HG03045 (cell line): ENCODE measurements around the gene ZNF76.

Source experiments
- ATAC-seq: cut with Tn5 transposase; IDR thresholded peaks from one replicate; pipeline ENCODE4 v1.9.1; 2021; ENCODE audit warnings: mild to moderate bottlenecking, moderate library complexity; ENCODE audit not compliant: unreplicated experiment

ZNF76 gene

DNA sequence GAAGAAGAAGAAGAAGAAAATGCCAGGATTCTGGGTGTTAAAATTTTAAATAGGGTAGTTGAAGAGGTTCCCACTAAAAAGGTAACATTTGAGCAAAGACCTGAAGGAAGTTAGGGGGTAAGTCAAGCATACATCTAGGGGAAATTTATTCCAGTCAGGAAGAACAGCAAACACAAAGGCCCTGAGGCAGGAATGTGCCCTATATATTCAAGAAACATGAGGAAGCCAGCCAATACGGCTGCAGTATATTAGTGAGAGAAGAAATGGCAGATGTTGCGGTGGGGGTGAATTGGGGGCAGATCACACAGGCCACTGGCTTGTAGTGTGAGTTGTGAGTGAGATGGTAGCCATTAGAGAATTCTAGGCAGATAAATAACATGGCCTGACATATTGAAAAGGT, 6.0 kb downstream of the ZNF76 start:
- no peak for ATAC-seq

DNA sequence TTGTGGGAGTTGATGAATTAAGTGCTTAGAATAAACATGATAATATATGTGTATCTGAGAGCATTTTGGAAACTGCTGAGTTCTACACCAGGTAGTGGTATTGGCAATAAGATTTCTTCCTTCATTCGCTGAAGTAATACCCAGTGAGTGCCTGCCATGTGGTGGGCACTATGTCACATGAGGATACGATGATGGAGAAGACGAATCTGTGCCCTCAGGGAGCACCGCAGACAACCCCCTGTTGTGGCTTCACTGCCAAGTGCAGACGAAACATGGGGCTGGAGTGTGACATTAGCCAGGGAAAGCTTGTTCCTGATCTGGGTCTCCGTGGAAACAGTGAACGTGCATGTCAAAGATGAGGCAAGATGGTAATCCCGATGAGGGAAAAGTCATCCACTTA, 7.9 kb downstream of the ZNF76 start:
- no peak for ATAC-seq

DNA sequence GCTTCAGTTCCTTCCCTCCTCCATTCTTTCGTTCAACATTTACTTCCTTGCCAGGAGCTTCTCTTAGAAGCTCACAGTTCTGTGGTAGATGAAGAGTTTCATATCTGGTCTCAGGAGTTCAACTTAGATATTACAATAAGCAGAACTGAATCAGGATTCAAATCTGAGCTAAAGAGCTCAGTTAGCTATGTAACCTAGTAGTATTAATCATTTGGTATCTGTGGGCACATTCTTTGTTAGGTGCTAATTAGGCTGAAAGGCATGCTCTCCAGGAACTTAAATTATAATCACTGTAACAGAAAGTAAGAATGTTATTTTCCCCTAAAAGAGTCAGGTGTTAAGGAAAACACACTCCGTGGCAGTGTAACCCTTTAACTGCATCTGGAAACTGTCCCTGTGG, 8.4 kb downstream of the ZNF76 start:
- ATAC-seq, result no peak

DNA sequence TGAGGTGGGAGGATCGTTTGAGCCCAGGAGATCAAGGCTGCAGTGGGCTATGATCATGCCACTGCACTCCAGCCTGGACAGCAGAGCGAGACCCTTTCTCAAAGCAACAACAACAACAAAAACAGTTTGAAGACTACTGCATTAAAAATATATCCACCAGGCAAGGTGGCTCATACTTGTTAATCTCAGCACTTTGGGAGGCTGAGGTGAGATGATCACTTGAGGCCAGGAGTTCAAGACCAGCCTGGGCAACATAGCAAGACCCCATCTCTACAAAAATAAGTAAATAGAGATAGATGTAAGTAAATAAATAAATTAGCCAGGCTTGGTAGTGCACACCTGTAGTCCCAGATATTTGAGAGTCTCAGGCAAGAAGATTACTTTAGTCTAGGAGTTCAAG, 12.5 kb downstream of the ZNF76 start:
- ATAC-seq, result no peak

DNA sequence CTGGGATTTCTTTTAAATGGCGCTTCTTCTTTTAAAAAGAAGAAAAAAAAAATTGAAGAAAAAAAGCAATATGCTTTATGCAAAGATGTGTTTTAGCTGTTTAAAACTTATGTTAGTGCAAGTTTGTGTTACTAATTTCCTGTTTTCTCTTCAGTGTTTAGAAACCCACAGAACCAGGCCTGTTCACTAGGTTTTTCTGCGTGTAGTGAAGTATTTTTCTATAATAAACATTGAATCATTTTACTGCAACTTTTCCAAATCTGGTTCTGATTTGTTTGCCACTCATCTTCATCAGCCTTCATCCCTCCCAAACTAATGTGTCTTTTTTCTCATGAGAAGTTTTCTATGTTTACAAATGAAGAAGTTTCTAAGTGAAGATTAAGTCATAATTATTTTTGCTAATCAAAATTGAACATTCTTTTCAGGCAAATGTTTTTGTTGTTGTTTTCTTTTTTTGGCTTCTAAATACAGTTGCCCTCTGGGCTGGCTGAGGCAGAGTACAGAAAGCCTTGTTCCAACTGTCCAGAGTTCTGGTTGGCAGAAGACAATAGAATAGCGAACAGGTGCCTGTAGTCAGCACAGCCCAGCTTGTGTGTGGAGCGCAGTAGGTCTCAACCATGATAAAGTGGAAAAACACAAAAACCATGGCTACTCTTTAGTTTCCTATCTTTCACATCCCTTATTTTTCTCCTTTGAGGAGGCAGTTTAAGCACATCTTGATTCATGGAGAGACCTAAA, 14.5 kb downstream of the ZNF76 start:
- no peak for ATAC-seq

DNA sequence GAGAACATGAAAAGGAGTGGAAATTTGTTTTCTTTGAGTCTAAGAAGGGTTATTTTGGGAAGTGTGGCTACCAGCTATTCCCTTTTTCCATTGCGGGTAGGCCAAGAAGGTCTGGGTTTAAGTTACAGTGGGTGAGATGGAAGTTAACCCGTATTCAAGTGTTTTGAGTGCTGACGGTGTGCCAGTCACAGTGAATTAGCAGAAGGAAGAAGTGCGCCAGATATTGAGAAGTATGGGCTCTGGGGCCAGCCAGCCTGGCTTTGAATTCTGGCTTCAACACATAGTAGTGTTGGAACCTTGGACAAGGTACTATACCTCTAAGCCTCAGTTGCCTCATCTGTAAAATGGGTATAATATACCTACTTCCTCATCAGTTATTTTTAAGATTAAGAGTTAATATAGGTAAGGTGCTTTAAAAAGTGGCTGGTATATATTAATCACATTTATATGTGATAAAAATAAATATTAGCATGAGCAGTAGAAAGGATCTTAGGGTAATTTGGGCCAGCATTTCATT, 16.3 kb downstream of the ZNF76 start:
- ATAC-seq, result no peak

DNA sequence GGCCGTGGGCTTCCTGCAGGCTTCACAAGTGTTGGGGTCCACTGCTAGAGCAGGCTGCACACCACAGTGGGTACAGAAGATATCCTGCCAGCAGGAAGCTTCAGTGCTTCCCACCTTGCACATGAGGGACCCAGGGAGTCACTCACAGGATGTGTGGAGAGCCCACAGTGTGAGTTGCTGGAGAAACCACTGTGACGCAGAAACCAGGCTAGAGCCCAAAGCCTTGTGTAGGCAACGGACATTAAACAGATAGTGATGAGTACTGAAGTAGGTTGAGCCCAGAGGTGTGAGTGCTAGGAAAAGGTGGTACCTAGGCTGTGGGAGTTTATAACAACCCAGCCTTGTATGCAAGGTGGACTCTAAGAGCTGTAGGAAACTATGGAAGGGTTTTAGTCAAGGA, 19.2 kb downstream of the ZNF76 start:
- no peak for ATAC-seq

DNA sequence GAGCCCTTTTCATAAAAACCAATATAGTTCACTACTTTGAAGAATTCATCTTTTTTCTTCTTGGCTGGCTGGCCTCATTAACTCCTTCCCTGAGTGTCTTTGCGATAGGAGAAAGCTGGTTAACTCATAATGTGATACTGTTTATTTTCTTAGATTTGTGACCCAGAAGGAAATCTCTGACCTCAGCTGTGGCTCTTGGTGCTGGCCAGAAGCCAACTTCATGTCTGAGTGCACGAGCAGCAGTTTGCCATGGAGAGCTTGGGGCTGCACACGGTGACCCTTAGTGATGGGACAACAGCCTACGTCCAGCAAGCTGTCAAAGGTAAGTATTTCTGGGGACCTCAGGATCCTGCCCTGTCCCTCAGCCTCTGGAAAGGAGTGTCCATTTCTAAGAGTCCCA, 21.4 kb downstream of the ZNF76 start:
- no peak for ATAC-seq

DNA sequence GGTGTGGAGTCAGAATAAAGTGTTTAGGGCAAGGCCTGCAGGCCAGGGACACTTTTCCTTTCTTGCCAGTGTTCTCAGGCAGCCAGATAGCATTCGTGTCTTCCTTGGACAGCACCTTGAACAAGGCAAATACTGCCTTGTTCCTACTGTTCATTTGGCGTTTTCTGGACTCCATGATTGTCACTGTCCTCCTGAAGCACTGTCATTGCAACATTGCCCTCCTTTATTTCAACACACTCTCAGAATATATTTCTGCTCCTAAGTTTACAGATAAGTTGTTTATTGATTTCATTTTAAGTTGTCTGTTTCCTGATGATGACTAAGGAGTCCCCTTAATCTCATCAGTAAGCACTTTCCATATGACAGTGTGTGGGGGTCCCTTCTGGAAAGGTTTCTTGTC, 22.9 kb downstream of the ZNF76 start:
- ATAC-seq, result no peak

DNA sequence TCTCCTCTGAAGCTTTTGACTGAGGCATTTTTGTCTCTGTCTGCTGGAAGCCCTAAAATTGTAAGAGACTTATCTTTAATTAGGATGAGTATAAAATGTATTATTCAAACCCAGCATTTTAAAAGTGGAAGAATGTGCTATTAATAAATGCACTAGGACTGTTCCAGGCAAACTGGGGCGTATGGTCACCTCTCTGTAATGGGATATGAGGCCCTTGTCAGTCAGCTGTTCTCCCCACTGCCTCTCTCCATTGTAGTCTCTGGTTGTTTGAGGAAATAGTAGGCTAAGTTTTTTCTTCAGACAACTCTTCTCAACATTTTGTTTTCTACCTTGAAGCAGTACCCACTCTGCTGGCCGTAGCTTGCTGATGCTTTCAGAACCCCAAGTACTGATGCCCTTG, 23.8 kb downstream of the ZNF76 start:
- ATAC-seq, result no peak

DNA sequence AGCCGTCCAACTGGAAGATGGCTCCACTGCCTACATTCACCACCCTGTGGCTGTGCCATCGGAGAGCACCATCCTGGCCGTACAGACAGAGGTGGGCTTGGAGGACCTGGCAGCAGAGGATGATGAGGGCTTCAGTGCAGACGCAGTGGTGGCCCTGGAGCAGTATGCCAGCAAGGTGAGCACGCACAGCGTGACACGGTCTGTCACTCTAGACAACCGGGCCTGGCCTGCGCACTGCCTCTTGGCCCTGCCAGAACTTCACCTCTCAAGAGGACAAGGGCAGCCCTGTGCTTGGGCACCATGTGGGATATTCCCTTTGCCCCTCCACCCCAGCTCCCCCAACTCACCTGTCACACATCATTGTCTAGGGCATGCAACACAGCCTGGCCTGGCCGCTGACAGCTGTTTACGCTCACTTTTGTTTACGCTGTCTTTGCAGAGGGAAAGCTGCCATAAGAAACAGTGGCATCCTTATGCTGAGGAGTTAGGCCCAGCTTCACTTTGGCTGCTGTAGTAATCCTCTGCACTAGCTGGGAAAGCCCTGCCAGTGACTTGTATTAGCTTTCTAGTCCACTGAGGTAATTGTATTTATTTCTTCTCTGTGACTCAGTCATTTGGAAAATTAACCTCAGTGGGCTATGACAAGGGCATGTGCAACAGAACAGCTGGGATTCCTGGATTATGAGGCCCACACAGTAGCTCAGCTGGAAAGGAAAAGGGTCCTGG, 28.3 kb downstream of the ZNF76 start:
- no peak for ATAC-seq

DNA sequence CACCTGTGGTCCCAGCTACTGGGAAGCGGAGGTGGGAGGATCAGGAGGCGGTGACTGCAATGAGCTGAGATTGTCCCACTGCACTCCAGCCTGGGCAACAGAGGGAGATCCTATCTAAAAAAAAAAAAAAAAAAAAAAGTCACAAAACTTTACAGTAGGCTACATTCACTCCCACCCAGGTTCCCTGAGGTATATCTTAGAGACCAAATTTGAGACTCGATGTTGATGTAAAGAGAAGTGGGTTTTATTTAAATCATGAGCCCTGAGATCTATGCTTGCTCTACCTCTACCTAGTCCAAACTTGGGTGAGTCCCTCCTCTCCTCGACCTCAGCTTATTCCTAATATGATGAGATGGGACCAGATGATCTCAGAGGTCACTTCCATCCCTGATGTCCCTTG, 29.3 kb downstream of the ZNF76 start:
- ATAC-seq, result no peak

DNA sequence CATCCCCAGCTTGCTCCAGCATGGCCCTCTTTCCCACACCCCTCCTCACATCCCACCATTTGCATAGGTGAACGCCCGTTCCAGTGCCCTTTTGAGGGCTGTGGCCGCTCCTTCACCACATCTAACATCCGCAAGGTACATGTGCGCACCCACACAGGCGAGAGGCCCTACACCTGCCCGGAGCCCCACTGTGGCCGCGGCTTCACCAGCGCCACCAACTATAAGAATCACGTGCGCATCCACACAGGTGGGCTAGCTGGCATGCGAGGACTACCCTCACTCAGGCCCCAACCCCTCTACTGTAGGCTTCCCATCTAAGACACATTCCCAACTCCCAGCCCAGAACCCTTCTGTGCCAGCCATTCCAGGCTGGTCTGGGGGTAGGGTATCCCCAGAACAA, 32.0 kb downstream of the ZNF76 start:
- ATAC-seq, result no peak

DNA sequence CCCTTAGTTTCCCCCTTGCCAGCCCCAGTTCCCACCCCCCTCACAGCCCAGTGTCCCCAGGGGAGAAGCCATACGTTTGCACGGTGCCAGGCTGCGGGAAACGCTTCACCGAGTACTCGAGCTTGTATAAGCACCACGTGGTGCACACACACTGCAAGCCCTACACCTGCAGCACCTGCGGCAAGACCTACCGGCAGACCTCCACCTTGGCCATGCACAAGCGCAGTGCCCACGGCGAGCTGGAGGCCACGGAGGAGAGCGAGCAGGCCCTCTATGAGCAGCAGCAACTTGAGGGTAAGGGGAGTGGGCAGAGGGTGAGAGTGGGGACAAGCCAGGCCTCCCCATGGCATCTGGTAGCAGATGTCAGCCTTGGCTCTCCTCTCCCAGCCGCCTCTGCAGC, 33.0 kb downstream of the ZNF76 start:
- ATAC-seq, result no peak

DNA sequence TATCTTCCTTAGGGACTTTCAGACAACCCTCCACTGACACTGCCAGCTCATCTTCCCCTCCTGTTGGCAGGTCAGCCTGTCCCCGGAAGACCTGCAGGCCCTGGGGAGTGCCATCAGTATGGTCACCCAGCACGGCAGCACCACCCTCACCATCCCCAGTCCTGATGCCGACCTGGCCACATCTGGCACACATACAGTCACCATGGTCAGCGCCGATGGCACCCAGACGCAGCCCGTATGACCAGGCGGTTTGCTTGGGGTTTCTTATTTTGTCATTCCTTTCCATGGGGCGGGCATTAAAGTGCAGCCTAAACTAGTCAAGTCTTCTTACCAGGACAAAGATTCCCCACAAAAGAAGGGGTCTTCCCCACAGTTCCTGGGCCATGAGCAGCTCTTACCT, 34.1 kb downstream of the ZNF76 start:
- no peak for ATAC-seq

DNA sequence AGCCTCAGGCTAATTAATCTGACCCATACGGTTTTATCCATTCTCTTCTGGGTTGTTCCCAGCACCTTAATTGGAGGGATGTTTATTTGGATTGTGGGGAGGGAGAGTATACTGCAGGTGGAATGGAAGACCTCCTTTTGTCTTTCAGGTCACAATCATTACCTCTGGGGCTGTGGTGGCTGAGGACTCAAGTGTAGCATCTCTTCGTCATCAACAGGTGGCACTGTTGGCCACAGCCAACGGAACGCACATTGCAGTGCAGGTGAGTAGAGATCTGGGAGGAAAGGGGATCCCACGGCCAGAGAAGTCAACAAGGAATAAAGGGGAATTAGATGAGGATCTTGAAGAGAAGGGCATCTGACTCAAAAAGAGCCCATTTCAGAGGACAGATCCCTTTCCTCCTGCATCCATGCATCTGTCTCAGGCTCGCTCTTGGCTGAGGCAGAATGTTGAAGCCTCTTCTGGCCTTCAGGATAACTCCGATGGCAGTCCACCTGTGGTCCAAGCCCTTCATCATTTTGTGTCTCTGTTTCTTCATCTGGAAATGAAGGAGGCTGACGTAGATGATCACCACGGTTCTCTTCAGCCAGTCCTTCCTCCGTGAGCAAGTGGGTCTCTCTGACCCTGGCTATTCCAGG, 34.9 kb downstream of the ZNF76 start:
- ATAC-seq, result no peak

DNA sequence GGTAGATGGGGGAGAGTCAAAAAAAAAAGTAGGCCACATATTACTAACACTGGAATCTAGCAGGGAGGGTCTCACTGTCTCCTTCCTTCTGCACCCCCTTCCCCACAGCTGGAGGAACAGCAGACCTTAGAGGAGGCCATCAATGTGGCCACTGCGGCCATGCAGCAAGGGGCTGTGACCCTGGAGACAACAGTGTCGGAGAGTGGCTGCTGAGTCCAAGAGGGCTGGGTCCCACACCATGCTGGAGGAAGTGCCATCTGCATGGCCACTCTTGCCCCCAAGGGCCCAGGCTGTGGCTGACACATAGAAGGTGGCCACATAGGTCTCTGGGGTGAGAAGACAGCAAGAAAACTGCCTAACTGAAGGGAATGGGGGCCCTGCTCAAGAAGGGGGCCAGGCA, 35.5 kb downstream of the ZNF76 start:
- ATAC-seq, result no peak

DNA sequence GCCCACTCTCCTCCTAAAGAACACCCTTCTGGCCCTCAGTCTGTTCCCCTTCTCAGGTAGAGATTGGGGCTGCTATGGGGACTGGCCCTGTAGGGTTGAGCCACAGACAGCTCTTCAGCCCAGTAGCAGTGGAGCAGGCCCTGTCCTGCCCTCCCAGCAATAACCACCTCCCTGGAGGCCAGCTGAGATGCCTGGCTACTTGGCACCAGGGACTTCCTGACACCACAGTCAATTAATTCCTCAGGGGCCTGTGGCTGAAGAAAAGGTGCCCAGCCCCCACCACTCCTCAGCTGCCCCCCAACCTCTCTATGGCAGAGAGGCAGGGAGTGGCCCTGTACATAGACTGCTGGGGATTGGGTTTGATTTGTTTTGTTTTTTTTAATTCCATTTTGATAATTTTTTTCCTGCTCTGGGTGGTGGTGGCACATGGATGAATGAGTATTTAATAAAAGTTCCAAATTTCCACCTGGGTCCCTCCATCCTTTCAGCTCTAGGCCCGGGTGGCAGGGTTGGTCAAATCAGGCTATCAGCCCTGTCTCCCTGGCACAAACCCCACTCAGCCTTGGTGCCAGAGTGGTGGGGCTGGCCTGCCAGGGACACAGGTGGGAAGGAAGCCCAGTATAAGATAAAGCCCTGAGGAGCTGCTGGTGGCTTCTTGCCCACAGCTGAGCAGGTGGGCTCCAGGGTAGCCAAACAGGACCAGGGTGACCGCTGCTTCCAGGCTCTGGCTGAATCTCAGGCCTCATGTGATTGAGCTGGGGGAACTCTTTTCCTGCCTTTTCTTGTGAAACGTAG, 36.2 kb downstream of the ZNF76 start:
- ATAC-seq, result no peak

DNA sequence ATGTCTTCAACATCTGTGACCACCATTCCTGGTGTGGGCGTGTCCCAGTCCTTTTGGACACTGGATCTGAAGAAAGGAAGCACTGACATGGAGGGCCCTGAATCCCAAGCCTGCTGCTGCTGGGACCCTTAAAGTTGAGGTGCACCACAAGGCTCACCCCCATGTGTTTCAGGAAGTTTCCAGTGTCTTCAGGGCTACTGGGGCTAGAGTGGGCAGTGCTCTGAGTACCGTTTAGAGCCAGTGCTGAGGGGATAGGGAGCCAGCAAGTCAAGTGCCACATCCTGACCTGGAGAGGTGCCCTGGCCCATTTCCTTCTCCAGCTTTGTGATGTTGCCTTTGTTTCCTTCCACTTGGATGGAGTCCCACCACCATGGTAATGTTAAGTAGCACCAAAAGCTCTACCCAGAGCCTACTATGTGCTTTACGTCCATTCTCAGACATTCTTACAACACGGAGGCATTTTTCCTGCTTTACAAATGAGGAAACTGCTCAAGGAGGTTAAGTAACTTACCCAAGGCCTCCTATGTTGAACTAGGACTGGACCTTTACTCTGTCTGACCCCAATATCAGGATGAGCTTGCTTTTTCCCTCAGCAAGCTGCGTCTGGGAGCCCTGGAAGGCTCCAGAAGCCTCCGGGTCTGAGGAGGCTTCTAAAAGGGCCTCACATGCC, 37.5 kb downstream of the ZNF76 start:
- ATAC-seq, result no peak

DNA sequence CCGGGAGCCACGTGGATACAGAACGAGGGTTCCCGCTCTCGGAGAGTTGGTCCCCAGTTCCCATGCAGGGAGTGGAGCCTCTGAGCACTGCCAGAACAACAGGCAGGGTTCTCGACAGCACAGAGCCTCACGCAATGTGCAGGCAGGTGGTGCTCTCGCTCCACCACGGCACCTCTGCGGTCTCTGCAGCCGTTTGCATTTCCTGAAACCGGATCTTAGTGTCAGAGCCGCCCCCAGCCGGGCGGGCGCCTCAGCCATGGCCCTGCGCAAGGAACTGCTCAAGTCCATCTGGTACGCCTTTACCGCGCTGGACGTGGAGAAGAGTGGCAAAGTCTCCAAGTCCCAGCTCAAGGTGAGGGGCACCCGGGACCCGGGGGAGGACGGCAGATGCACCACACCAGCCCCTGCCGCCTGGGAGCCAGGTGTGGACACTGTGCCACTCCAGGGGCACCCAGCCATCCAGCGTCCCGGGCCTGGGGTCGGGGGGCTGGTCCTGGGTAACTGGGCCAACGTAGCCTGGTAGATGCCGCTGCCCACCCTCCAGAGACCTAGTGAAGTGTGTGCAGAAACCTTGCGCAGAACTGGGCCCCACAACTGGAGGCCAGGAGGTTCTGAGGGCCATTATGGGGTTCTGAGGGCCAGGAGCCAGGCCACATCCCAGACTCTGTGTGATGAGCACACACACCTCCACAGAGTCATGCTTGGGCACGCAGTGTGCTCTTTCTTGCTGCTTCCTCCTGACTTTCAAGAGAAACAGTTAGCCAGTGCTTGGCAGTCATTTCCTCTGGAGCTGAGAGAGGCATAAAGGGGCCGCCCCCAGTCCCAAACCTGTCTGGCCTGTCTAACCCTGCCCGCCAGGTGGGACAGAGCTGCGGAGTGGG, 38.3 kb downstream of the ZNF76 start, which contains the start of gene DEF6:
Gene DEF6 (plus strand): TSS at position 218 of the 881 bp plus-strand sequence. CDS start 39 bp downstream, at position 257.
- peak; percentile 86 for ATAC-seq
